Peyer's patch (tissue), 4 donors: ENCODE measurements around the gene RBM12.

Source experiments
- POLR2A ChIP-seq, 2 donors: fragments of 450-650 bp; IDR thresholded peaks; one replicate each; pipeline ENCODE4 v1.5.1; 2017; ENCODE audit warnings: antibody characterized with exemption in 2 of 2, mild to moderate bottlenecking in 2 of 2, moderate library complexity in 2 of 2
- TF ChIP-seq, protein P1 (sequence below), 6 experiments: fragments of 450-650 bp in 4 of 6; fragments of 200-600 bp in 2 of 6; sonication (generic) in 1 of 6; IDR thresholded peaks; one replicate each; pipeline ENCODE4 v1.5.1; 2017 to 2019; ENCODE audit warnings: antibody characterized with exemption in 6 of 6, mild to moderate bottlenecking in 3 of 6, moderate library complexity in 1 of 6

DNA sequence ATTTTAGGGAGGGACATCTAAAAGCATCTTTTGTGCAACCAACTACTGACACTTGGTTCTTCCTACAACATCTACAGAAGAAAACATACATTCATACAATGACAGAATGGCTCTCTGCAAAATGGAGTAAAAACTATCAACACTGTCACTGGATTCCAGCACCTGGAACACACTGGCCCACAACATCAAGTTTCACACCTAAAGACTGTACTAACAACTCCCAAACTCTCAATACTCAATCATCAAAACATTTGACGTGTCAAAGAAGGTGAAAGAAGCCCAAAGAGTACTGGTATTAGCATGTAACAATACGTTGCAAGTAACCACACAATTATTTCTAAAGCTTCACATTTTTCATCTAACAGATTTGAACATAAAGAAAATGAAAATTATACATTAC lies 2.1 kb downstream of the RBM12 start:
- TF ChIP-seq, protein P1, sequence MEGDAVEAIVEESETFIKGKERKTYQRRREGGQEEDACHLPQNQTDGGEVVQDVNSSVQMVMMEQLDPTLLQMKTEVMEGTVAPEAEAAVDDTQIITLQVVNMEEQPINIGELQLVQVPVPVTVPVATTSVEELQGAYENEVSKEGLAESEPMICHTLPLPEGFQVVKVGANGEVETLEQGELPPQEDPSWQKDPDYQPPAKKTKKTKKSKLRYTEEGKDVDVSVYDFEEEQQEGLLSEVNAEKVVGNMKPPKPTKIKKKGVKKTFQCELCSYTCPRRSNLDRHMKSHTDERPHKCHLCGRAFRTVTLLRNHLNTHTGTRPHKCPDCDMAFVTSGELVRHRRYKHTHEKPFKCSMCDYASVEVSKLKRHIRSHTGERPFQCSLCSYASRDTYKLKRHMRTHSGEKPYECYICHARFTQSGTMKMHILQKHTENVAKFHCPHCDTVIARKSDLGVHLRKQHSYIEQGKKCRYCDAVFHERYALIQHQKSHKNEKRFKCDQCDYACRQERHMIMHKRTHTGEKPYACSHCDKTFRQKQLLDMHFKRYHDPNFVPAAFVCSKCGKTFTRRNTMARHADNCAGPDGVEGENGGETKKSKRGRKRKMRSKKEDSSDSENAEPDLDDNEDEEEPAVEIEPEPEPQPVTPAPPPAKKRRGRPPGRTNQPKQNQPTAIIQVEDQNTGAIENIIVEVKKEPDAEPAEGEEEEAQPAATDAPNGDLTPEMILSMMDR (IDR thresholded peaks at IDR 0.05) = no peak
- TF ChIP-seq POLR2A (IDR thresholded peaks at IDR 0.05) = no peak
